HTR-8/SVneo (cell line): ENCODE results near the gene PLA2G2D.

Experiments used
- DNase-seq: peaks from one replicate; pipeline ENCODE4 v3.0.0; 2011; ENCODE audit warnings: low spot score, mixed read lengths; ENCODE audit not compliant: insufficient read length
- FAIRE-seq: peaks from 2 replicates; lab custom pipeline; 2011; peaks lifted over from hg19 to GRCh38; lab: Jason Lieb, UNC

The PLA2G2D gene

DNA sequence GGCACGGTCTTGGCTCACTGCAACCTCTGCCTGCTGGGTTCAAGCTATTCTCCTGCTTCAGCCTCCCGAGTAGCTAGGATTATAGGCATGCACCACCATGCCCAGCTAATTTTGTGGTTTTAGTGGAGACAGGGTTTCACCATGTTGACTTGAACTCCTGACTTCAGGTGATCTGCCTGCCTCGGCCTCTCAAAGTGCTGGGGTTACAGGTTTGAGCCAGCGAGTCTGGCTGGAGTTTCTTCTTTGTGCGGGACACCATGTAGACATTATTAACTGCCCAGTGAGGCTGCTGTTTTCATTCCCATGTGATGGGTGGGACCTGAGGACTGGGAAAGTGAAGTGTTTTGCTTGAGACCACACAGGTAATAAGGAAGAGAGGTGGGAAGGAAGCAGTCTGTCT is 26.0 kb downstream of the PLA2G2D start:
- FAIRE-seq: no peak
- DNase-seq: no peak

DNA sequence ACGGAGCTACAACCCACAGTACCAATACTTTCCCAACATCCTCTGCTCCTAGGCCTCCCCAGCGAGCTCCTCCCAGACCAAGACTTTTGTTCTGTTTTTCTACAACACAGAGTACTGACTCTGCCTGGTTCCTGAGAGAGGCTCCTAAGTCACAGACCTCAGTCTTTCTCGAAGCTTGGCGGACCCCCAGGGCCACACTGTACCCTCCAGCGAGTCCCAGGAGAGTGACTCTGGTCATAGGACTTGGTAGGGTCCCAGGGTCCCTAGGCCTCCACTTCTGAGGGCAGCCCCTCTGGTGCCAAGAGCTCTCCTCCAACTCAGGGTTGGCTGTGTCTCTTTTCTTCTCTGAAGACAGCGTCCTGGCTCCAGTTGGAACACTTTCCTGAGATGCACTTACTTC is 28.7 kb downstream of the PLA2G2D start:
- DNase-seq (no peak), FAIRE-seq (no peak)

DNA sequence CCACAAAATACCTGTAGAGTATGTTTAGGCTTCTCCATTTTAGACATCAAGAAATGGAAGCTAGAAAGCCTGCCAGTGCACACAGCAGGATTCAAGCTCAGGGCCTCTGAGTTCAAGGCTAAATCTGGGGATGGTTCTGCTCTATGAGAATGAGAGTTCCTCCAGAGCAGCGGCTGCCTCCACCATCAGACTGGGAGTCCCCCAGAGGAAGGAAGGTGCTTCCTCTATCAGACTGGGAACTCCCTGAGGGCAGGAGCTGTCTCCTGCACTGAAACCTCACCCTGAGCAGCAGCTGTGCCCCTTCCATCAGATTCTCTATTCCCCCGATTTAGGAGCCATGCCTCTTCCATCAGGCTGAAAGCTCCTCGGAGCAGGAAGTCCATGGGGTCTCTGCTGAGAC is 29.2 kb downstream of the PLA2G2D start:
- FAIRE-seq: no peak
- no peak for DNase-seq

DNA sequence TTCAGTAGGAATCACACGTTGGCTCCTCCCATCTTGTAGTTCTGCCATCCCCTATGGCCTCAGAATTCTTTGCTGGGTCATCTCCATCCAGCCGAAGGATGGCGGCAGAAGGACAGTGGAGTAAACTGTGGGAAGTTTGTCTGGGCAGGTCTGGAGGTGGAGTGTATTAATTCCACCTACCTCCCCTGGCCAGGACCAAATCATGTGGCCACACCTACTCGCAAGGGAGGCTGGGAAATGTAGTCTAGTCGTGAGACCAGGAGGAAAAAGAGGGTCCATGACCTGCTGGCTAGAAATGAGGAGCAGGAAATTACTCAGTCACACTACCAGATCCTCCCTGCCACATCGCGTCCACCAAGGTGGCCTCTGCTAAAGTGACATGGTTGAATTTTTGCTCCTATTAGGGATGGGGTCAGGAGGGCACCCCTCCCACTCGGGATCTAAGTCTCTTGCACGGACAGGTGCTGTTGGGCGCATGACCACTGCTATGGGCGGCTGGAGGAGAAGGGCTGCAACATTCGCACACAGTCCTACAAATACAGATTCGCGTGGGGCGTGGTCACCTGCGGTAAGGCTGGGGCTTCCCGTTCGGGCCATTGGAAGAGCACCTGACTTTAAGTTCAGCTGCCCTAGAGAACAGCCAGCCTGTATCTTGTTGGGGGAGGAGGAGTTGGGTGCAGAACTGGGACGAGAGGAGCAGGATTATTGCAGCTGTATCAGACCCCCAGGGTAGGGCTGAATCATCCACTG is 29.8 kb downstream of the PLA2G2D start:
- FAIRE-seq: no peak
- no peak for DNase-seq

DNA sequence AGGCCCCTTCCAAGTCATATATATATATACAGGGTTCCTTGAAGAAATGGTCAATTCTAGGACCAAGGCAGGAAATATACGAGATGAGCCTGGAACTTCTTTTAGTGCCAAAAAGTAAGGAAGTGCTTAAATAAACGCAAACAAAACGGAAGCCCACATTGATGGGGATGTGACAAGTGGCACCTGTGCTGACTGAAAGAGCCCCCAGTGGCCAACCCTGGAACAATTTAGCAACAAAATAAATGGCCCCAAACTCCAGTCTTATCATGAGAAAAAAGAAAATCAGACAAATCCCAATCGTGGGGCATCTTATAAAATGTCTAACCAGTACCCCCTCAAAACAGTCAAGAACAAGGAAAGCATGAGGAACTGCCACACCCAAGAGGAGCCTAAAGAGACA is 31.7 kb downstream of the PLA2G2D start:
- no peak for FAIRE-seq
- DNase-seq: no peak

DNA sequence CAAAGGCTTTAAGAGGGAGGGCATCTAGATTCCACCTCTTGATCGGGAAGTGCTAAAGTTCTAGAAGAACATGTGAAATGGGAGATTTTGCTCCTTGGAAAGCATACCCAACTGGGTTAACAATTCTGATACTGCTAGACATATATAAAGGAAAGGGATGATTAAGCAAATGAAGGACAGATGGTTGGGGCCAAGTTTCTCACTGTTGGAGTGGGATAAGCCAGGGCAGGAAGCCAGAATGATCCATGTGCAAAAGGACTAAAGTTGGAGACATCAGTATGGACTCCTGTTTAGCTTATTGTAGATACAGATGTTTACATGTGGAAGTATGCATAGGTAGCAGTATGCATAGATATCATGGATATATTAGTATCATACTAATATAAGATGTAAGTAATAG is 32.5 kb downstream of the PLA2G2D start:
- DNase-seq: no peak
- FAIRE-seq: no peak

DNA sequence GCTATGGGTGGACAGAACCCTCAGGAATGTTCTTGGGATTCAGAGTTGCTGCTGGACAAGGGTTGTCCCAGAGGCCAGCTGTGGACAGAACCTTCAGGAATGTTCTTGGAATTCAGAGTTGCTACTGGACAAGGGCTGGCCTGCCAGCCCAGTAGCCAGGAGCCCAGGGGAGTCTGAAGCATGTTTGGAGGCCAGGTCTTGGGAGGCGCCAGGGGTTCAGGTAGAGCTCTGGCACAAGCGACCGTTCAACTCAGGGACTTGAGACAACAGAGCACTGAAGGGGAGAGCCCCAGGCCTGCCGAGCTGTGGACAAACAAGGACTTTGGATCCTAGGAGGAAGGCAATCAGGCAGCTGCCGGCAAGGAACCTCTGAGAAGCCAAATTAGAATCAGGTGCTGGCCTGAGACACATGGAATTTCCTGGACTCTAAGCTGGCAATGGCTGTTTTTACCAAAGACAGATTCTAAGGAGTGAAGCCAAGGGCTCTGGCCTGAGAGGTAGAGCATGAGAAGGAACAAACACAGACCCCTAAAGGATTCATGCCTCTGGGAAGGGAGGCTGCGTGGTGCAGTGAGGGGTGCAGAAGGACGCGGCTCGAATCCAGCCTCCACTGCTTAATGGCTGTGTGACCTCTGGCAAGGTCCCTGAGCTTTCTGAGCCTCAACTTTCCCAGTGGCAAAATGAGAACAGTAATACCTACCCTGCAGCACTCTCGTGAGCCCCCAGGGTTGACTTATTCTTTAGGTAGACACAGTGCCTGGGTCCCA is 36.0 kb downstream of the PLA2G2D start:
- no peak for DNase-seq
- no peak for FAIRE-seq

DNA sequence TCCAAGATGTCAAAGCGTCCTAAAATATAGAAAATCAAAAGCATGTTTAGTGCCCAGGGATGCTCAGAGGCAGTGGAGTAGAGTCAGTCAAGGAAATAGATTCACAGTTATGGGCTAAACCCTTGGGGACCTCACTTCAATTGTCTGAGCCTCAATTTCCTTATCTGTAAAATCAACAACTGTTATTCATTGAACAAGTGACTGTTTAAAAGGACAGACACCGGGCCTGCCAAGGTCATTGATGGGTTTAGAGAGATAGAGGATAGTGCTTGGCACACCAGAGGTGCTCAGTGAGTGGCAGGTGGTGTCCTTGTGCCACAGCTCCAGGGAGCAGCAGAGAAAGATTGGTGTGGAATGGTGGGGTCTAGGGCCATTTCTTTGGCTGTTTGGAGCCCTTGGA is 36.6 kb downstream of the PLA2G2D start:
- FAIRE-seq (no peak), DNase-seq (no peak)

DNA sequence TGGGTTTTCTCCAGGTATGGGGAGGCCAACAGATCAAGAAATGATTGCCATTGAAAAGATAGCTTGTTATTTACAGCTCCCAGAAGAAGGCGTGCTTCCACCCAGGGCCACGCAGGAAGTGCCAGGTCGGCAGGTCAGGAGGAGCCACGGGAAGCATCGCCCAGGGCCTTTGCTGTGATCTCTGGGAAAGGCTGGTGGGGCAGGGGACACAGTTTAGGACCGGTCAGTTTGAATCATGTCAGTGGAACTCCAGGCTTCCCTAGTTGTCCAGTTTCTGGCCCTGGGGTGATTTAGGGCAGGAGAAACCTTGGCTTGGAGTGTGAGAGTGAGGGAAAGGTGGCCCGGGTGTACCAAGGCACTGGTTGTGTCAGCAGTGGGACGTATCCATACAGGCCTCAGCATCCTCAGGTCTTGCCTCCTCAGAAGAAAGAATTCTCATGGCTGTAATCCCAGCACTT is 38.0 kb downstream of the PLA2G2D start:
- DNase-seq: no peak
- no peak for FAIRE-seq

DNA sequence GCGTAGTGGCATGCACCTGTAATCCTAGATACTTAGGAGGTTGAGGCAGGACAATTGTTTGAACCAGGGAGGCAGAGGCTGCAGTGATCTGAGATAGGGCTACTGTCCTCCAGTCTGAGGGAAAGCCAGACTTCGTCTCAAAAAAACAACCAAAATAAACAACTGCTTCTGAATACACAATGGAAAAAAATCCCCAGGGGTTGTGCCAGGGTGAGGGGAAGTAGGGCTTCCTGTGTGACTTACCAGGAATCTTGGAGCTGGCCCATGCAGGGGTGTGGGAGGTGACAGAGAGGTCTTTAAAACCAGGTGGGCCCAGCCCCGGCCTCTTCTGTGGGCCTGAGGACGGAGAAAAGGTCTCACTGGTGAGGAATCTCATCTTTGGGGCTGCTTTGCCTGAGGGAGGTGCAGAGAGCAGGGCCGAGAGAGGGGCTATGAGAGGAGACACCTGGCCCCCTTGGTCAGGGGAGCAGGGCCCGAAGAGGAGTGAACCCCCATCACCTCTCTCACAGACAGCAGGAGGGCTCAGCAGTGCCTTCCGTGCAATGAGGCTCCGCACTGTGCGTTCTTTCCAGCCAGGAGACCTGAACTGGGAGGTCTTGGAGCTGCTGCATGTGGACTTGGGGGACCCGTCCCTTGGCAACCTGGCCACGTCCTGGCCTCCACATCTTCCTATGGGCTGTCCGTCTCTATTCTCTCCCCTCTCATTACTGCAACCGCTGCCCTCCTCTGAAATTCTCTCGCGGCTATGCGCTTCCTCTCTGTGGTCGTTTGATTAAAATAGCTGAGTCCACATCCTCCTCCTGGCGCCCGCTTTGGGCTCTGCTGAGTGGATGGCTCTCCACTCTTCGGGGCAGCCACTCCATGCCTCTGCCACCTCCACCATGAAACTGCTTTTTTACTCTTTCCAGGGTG is 38.6 kb downstream of the PLA2G2D start:
- no peak for FAIRE-seq

DNA sequence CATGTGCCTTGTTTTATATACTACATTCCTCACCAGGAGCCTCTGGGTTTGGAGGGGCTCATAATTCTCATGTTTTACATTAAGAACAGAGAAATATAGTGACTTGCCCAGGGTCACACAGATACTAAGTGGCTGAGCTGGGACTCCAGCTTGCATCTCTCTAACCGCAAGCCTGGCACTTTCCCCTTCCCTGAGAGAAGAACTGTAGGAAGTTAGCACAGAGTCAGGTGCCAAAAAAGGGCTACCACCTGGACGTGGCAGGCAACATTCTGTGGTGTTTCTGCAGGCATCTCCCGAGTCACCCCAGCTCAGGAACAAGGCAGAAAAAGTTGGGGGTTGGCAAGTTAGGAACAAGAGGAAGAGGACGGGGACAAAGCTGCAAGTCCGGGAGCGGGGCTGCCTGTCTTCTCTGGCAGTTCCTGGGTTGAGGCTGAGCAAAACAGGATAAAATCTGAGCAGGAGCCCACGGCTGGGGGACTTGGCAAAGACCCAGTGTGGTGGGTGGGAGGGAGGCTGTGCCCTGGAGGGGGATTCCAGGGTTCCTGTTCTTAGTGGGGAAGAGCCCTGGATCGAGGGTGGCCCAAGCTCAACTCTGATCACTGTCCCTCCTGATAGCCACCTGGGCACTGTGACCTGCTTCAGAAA is 39.6 kb downstream of the PLA2G2D start:
- FAIRE-seq (no peak), DNase-seq (no peak)

More for the DNA sequence above, 38.6 kb downstream of the PLA2G2D start:
- no peak for DNase-seq

DNA sequence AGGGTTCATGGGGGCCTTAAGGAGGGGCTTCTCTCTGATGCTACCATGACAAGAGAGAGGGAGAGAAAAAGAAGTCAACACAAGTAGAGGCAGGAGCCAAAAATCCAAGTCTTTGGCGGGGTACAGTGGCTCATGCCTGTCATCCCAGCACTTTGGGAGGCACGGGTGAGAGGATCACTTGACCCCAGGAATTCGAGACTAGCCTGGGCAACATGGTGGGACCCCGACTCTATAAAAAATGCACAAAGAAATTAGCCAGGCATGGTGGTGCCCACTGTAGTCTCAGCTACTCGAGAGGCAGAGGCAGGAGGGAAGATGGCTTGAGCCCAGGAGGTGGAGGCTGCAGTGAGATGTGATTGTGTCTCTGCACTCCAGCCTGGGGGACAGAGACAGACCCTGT is 40.6 kb downstream of the PLA2G2D start:
- FAIRE-seq (no peak), DNase-seq (no peak)

DNA sequence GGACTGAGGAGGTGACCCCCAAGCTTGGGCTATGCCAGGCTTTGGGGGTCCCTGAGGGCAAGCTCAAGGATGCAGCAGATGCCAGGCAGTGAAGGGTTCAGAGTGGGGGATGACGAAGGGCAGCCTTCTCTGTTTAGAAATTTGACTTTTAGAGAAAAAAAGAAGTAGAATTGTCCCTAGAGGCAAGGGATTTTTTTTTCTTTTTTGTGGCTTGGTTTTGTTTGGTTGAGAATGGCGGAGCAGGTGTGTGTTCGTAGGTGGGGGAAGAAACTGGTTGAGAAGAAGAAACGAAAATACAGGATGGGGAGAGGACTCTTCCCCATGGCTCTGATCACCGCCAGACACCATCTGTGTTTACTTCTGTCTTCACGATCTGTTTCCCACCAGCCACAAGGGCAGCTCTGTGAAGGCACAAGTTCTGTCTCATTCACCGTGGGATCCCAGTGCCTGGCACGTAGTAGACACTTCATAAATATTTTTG is 41.1 kb downstream of the PLA2G2D start:
- FAIRE-seq (no peak), DNase-seq (no peak)

DNA sequence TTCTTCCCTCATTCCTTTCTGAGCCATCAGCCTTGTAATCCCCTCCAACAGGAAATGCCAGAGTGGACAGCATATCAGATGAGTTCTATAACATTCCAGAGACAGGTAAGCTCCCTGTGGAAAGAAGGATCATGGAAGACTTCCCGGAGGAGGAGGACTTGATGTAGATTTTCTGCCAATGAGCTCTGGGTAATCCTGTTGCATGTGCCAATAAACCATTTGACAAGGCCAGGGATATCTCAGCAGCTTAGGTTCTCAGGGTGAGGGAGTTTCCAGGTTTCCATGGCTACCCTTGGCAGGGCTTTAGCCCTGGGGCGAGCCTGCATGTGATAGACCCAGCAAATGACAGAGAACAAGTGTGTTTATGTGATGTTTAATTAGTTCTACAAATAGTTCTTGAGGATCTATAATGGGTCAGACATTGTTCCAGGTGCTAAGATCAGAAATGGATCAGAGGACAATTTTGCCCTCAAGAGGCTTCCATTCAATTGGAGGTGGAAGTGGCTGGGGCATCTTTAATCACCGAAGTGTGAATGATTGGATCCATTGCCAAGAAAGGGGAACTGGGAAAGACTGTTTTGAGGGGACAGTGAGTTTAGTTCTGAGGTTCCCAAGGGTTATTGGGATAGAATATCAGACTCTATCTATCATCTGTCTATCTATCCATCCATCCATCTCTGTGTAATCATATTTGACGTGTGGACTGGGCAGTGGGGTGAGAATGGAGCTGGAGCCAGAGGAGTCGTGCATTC is 42.5 kb downstream of the PLA2G2D start:
- DNase-seq (no peak), FAIRE-seq (no peak)

DNA sequence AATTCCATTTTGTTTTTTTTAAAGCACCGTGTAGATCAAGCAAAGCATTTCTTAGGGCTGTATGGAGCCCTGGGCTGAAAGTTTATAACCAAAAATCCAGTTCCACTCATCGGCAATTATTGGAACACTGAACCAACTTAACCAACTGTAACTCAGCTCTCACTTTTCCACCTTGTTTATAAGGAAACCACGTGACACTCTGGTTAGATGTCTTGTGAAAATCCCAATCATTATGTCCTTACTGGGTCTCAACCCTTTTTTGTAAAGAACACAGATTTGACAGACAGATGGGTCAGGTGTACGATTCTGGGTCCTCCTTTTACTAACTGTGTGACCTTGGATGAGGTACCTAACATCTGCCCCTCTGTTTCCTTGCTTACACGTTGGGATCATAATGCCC is 43.1 kb downstream of the PLA2G2D start:
- DNase-seq (no peak), FAIRE-seq (no peak)

DNA sequence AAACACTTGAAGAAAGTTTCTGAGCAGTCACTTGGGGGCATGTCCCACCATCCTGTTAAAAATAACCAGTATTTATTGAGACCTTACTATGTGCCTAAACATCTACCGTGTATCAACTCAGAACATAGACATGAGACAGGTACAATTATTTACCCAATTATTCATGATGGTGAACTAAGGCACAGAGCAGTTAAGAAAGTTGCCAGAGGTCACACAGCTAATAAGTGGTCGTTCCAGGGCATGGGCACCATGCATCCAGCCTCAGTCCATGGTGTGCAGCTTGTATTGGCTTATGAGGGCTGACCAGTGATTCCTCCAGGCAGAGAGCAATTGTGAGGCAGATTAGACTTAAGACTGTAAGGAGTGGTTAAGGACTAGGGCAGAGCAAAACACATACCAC is 44.0 kb downstream of the PLA2G2D start:
- FAIRE-seq: no peak
- DNase-seq: no peak

DNA sequence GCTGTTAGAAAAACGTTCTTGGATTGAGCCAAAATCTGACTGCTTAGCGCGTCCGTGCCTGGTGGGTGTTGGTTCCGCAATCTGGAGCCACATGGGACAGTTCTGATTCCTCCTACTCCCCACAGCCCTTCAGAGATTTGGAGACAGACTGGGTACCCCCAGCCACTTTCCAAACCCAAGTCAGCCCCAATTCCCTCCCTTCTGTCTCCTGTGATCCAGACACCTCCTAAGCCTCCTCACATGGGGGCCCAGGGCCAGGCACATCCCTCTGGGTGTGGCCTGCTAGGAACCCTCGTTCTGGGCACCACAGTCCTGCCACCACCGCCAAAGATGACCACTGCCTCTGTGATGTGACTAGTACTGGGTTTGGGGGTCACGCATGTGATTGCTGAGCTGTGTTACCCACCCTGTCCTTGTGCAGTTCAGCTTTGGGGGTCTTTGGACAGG is 44.6 kb downstream of the PLA2G2D start:
- FAIRE-seq: no peak
- DNase-seq: no peak

DNA sequence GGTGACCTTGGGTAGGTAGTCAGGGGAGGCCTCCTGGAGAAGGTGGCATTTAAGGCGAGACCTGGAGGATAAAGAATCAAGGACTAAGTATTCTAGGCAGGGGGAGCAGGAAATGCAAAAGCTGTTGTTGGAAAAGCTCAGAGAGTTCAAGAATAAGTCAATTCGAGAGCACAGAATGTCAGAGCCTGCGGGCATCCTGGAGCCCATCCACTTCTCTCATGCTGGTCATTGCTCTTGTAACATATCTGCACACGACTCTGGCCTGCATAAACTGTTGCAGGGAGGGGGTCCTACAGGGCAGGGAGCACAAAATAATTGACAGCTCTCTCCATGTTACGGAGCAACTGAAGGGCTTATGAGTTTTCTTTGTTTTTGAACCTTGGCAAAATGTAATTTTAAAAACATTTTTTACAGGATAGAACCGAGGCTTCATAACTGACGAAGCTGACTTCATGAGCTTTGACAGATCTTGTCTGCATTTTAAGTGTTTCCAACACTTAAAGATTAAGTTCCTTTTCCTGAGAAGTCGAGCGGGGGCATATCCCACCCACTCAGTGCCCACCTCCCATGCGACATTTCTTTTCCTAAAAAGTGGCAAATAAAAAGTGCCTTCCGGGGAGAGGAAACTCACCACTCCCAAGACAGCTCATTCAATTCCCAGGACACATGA is 45.1 kb downstream of the PLA2G2D start:
- no peak for FAIRE-seq
- DNase-seq: no peak

DNA sequence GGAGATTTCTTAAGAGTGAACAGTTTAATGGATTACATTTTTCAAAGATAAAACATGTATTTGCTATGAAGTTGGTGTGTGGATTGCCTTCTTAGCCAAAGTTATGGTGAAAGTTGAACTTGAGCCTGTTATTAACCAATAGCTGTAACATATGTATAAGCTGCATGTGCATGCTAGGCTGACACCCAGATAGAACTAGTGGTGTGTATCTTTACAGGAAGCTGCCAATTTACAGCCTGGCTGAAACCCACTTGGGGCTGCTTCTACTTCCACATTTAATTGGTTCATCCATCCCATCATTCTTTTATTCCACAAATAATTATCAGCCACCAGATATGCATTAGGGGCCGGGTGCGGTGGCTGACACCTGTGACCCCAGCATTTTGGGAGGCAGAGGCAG is 46.1 kb downstream of the PLA2G2D start:
- FAIRE-seq (no peak), DNase-seq (no peak)
